H1 (cell line): ENCODE measurements around the gene CDC42SE2.

Source experiments
- ATF3 ChIP-seq: IDR thresholded peaks from 2 replicates; pipeline ENCODE4 v1.6.1; 2011; ENCODE audit warnings: low read depth, mild to moderate bottlenecking, low read length; ENCODE audit not compliant: insufficient read depth
- BCL11A ChIP-seq, 2 experiments: IDR thresholded peaks; one replicate each; pipeline ENCODE4 v1.6.1; 2011; ENCODE audit warnings: low read depth in 2 of 2, low read length in 2 of 2, mild to moderate bottlenecking in 2 of 2
- CHD1 ChIP-seq: IDR thresholded peaks from 2 replicates; pipeline ENCODE4 v1.6.1; 2012; ENCODE audit warnings: low read depth, low read length, improper control_type of control experiment
- CHD7 ChIP-seq: fragments of 300-600 bp; sonication (generic); IDR thresholded peaks from 2 replicates; pipeline ENCODE4 v1.7.1; 2012; ENCODE audit warnings: low read length, moderate library complexity, mild to moderate bottlenecking, inconsistent platforms; ENCODE audit not compliant: insufficient replicate concordance
- EZH2 ChIP-seq: fragments of 200-600 bp; sonication (generic); IDR thresholded peaks from 2 replicates; pipeline ENCODE4 v1.7.1; 2012; ENCODE audit warnings: low read depth, mild to moderate bottlenecking, moderate library complexity, low read length, inconsistent platforms; ENCODE audit not compliant: severe bottlenecking
- FOSL1 ChIP-seq: IDR thresholded peaks from 2 replicates; pipeline ENCODE4 v1.6.1; 2011; ENCODE audit warnings: mild to moderate bottlenecking, low read depth, low read length, moderate library complexity; ENCODE audit not compliant: insufficient read depth
- GABPA ChIP-seq: IDR thresholded peaks from 2 replicates; pipeline ENCODE4 v1.6.1; 2011; ENCODE audit warnings: mild to moderate bottlenecking, low read length, moderate library complexity, borderline replicate concordance; ENCODE audit not compliant: insufficient read depth
- SIN3A ChIP-seq, 2 experiments: IDR thresholded peaks in 1 of 2; conservative IDR thresholded peaks in 1 of 2; 2 replicates each; pipeline ENCODE4 v1.6.1; 2011 to 2012; ENCODE audit warnings: low read length in 2 of 2, improper control_type of control experiment in 1 of 2, low read depth in 1 of 2, mild to moderate bottlenecking in 1 of 2
- TCF12 ChIP-seq: IDR thresholded peaks from 2 replicates; pipeline ENCODE4 v1.6.1; 2011; ENCODE audit warnings: low read depth, mild to moderate bottlenecking, low read length
- TF ChIP-seq, protein P1 (sequence below), 3 experiments: IDR thresholded peaks; 1 replicate in 2 of 3; 2 replicates in 1 of 3; pipeline versions ENCODE4 v1.5.1 to v1.6.1; 2011; ENCODE audit warnings: low read length in 3 of 3, mild to moderate bottlenecking in 3 of 3, inconsistent platforms in 2 of 3, low read depth in 1 of 3, moderate library complexity in 1 of 3; ENCODE audit not compliant: insufficient read depth in 1 of 3; ENCODE audit errors: control extremely low read depth in 1 of 3

- no peak for TF ChIP-seq CHD7
- TF ChIP-seq GABPA = no peak
- TF ChIP-seq, protein P1, sequence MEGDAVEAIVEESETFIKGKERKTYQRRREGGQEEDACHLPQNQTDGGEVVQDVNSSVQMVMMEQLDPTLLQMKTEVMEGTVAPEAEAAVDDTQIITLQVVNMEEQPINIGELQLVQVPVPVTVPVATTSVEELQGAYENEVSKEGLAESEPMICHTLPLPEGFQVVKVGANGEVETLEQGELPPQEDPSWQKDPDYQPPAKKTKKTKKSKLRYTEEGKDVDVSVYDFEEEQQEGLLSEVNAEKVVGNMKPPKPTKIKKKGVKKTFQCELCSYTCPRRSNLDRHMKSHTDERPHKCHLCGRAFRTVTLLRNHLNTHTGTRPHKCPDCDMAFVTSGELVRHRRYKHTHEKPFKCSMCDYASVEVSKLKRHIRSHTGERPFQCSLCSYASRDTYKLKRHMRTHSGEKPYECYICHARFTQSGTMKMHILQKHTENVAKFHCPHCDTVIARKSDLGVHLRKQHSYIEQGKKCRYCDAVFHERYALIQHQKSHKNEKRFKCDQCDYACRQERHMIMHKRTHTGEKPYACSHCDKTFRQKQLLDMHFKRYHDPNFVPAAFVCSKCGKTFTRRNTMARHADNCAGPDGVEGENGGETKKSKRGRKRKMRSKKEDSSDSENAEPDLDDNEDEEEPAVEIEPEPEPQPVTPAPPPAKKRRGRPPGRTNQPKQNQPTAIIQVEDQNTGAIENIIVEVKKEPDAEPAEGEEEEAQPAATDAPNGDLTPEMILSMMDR (IDR thresholded peaks at IDR 0.05; ENCODE audit: control extremely low read depth in 1 of 3, insufficient read depth in 1 of 3, low read depth in 1 of 3, low read length in 3 of 3) = no peak
- no peak for TF ChIP-seq EZH2
- TF ChIP-seq SIN3A (conservative IDR thresholded peaks at IDR 0.05 in 1 of 2, IDR thresholded peaks at IDR 0.05 in 1 of 2; ENCODE audit: low read depth in 1 of 2, low read length in 2 of 2) = no peak
- TF ChIP-seq ATF3 = no peak
- TF ChIP-seq BCL11A (IDR thresholded peaks at IDR 0.05; ENCODE audit: low read depth in 2 of 2, low read length in 2 of 2) = no peak
- no peak for TF ChIP-seq CHD1
- no peak for TF ChIP-seq FOSL1
- no peak for TF ChIP-seq TCF12
Observed at GRCh38 chr5:131260895-131261294, 3.0 kb upstream of the CDC42SE2 start.
